Middle frontal gyrus (tissue), 1 donor: ENCODE measurements around the gene PHGDH.
"Not testable (repeated sequence)": the region's sequence is repeated elsewhere in the genome, so short reads cannot be mapped to it uniquely, and the experiment has no call there.

ENCODE experiments used
- DNase-seq: peaks from one replicate; pipeline ENCODE4 v3.0.0-alpha.2; 2015; ENCODE audit warnings: low spot score; ENCODE audit errors: extremely low spot score

The PHGDH gene

GRCh38 chr1:119762409-119762808 lies 50.7 kb downstream of the PHGDH start:
- DNase-seq = no peak

DNA sequence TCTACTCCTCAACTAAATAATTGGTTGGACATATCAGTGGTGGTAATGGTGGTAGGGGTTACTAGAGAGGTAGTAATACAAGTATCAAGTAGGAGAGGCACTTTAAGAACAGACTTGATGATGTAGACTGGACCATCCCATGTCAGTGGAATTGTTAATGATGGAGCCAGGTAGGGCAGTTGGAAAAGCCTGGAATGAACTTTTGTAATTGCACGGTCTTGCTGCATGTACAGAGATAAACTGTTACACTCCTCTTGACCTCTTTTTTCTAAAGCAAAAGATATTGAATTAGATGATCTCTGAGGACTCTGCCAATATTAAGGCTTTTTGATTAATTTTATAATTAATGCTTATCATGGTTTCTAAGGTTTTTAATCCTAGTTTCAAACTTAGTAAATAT lies 51.2 kb downstream of the PHGDH start:
- DNase-seq = no peak

DNA sequence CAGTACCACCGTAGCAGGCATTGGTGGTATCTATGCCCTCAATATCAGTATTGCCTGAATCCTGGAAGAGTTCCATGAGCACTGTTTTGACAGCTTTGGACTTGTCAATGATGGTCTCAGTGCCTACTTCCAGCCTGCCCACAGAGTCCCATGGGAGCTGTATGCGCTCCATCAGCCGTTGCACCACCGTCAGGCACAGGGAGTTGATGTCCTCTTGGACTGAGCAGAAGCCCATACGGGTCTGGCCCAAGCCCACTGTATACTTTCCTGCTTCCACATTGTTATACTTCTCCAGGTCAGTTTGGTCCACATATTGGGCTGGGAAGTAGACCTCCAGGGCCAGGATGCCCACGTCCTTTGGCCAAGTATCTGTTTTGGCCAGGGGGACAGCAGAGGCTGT lies 52.5 kb downstream of the PHGDH start:
- no peak for DNase-seq

GRCh38 chr1:119766374-119766794 lies 54.6 kb downstream of the PHGDH start:
- no peak for DNase-seq

DNA sequence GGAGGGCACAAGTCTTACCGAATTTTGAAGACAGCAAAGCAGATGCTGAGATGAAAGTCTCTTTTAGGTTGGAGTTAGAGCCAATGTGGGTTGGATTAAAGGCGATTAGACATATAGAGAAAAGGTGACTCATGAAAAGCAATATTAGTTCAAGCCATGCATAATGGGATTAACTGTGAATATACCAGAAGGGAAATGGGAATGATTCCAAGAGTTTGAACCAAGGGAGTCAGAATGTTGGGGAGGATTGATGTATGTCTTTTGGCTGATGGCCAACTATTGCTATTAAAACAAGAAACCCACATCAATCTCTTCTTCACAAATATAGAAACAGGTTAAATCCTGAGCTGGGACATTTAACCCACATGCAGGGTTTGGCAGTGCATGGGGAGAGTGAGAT lies 55.8 kb downstream of the PHGDH start:
- DNase-seq = no peak

DNA sequence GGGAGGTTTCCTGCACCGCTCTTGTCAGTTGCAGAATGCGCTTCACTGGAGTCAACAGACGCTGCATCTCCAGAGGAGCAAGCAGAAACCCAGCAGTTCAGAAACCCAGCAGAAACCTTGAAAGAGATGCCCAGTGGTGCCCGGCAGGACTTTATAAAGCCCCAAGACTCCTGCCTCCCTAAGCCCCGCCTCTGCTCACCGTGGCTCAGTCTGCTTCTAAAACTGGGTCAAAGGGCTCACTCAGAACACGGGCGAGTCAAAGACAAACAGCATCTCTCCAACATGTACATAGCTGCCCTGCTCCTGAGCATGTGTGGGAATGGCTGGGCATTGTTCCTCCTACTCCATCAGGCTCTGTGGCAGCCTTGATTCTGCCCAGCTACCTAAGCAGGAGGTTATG lies 57.0 kb downstream of the PHGDH start, which contains the start of gene HMGCS2:
HMGCS2 (minus strand) TSS at position 128 of the 400 bp plus-strand sequence; CDS start at position 67, 61 bp downstream.
- no peak for DNase-seq

DNA sequence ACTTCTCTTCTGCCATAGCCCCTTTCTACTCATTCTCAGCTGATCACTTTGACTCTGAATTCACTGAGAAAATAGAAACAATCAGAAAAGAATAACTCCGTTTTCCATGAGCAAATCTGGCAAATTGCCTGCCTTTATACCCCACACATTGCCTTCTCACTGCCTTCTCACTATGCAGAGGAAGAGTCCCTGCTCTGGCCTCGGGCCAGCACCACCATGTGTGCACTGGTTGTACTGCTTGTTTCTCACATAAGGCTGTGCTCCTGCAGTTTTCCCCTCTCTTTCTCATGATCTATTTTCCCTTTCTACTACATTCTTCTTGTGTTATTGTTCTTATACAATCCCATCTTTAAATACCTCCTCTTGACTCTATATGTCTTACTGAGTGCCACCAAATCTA lies 59.3 kb downstream of the PHGDH start:
- DNase-seq = no peak

DNA sequence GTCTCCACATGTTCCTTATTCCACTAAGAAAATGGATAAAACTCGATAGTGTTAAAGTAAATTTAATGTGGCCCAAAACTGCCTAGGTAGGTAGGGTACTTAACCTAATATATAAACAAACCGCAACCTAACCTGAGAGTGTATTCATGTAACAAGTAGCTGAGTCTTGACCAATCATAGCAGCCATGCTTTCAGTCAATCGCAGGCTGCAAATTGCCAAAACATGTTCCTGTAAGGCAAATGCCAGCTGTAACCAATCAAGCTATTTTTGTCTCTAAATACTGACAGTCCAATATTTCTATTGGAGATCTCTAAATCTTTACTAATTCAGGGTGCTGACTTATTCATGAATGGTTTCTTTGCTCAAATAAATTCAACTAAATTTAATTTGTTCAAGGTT lies 60.0 kb downstream of the PHGDH start:
- DNase-seq = no peak

GRCh38 chr1:119772298-119772697 lies 60.6 kb downstream of the PHGDH start:
- no peak for DNase-seq

GRCh38 chr1:119773711-119774241 lies 62.0 kb downstream of the PHGDH start:
- DNase-seq = no peak

- DNase-seq = no peak
Measured at GRCh38 chr1:119774746-119775490, 63.2 kb downstream of the PHGDH start.

DNA sequence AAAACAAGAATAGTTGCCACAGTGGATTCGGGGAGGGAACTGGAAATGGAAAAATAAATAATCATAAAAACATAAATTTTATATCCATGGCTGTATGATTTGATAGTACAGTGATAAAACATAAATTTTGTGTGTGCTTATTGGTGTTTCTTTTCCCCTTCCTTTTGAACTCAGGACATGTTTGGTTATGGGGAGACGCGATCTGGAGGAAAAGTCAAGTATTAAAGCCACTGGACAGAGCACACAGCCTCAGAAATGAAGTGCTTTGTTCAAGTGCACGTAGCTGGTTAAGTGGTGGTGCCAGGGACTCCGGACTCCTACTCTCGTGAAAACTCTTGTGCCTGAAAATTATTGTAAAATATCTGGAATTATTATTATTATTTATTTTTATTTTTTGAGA lies 66.6 kb downstream of the PHGDH start:
- no peak for DNase-seq

- no peak for DNase-seq
Measured at GRCh38 chr1:119778886-119779560, 67.3 kb downstream of the PHGDH start.

- no peak for DNase-seq
Measured at GRCh38 chr1:119779869-119780356, 68.2 kb downstream of the PHGDH start.

DNA sequence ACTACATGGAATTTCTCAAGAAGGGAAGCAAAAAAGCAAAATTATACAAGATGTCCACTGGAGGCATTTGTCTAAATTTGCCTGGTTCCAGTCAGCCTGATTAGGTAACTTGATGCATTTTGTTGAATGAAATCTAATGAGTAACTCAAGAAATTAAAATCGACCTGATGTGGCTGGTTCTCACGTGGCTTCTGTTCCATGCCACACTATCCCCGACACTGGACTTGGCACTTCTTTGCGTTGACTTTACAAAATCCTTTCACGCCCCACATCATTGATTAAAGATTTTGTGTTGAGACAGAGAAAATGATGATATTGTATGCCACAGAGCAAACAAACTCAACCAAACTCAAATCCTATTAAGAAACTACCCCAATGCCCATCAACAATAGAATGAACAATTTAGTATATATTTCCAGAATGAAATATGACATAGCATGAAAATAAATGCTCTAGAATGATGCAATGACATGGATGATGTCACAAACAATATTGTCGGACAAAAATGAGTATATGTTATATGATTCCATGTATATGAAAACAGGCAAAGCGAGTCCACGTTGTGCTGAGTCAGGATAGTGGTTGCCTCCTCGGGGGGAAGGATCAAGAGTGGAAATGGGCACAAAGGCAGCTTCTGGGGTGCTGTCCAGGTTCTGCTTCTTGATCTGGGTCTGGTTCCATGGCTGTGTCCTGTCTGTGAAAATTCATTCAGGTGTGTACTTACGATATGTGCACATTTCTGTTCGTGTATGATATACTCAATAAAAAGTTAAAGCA lies 69.9 kb downstream of the PHGDH start:
- DNase-seq = no peak

DNA sequence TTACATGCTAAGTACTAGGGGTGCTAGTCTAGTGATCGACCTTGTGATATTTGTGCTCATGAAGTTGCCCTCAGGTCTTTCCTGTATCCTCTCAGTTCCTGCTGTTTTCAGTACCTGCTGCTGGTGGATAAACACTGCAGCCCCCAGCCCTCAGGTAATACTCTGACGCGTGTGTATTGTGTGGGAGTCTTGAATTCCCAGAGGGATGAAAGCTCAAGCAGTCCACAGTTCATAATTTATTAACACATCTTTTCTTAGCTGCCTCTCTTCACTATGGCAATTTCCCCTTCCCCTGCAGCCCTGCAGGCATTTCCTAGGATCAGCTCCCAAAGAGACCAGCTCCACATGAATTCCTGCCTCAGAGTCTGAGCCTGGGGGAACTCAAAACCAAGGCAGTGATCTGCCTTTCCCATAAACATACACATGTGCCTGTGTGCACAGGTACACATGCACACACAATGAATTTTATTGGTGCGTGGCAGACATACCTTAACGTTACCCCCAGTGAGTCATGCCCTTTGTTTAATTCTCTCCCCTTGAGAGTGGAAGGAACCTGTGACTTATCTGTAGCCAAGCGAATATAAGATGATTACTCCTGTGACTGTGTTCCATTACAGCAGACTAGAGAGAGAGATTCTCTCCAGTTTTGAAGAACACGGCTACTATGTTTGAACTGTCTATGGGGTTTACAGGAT lies 71.0 kb downstream of the PHGDH start:
- no peak for DNase-seq

GRCh38 chr1:119783354-119784185 lies 71.8 kb downstream of the PHGDH start:
- no peak for DNase-seq

DNA sequence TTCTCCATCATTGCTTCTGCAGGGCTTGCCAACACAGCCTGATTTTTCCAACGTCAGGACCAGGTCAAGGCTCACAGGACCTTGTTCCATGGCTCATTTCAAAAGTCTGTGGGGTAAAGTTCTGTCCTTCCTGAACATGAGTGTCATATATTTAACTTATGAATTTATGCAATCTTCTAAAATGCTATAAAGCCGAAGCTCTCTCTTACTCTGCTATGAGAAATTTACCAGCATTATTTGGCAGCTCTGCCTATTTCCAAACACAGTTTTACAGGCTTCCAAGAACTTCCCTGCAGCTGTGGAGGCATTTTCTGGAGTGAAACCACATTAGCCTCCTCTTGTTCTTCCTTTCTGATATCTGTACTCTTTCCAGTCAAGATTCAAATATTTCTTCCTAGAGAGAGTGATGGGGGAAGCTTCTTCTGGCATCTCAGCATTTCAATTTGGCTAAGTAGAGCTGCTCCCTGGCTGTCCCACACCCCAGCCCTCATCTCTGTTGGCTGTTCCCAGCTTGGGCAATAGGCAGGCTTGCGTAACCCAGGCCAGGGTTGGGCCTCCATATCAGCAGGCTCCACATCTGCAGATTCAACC lies 72.6 kb downstream of the PHGDH start:
- DNase-seq = no peak

DNA sequence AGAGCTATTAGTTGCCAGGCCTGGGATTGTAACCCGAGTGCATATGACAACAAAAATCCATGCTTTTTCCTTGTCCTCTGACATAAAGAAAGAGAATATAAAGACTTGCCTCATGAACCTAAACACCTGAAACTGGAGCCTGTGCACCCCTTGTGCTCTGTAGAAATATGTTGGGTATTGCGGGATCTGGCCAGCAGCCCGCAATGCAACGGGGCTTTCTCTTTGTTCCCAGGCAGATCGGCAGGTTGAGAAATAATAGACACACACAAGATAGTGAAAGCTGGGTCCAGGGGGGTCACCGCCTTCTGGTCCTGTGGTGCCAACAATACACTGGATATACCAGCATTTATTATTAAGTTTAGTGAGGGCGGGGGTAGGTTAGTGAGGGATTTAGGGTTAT lies 74.3 kb downstream of the PHGDH start:
- not testable (repeated sequence) for DNase-seq
